ENCODE results near the gene SLC32A1.

SLC32A1 gene

DNA sequence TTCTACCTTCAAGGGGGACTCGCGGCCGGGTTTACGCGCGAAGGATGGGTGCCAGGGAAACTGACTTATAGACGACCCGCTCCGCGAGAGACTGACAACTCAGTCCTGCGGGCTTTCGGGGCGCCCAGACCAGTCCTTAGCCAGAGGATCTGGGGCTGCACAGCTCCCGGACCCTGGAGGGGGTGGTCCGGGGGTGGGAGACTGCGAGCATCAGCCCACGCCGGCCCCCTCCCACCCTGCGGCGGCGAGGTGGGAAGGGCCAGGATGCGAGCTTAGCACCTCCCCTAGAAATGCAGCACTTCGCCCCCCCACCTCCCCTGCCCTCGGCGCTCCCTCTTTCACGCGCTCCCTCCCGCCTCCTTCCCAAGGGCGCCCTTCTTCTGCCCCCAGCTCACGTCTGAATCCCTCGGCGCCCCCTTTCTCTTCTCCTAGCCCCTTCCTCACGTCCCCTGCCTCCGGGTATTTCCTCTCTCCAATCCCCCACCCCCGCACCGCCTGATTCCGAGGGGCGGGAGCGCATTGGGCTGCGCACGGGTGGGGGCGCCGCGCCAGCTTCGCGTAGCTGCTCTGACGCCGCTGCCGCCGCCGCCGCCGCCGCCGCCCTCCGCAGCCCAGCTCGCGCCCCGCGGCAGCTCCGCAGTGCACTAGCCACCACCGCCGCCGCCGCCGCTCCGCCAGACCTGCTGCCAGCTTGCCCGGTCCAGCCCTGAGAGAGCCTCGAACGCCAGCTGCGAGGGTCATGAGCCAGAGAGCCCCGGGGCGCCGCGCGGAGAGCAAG, at the start of gene SLC32A1:
SLC32A1 (plus strand) TSS at position 639 of the 778 bp plus-strand sequence. CDS start 239 bp downstream, outside the sequence.
- peak in 1 of 2 experiments; percentile 68 for DNase-seq

DNA sequence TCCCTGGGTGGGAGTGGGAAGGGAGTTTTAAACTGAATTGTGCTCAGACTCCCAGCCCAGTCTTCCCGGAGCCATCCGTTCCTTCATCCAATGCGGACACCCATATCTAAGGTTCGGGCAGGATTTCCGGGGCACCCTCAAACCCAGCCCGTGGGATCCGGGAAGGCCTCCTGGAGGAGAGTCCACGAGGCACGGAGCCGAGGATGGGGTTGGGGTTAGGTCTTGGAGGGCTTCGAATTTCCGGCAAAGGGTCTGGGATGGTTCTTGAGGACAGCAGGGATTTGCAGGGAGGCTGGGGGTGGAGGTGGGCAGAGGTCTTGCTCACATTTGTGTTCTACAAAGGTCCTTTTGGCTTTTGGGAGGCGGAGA, 49.5 kb upstream of the SLC32A1 start:
- DNase-seq, result no peak

DNA sequence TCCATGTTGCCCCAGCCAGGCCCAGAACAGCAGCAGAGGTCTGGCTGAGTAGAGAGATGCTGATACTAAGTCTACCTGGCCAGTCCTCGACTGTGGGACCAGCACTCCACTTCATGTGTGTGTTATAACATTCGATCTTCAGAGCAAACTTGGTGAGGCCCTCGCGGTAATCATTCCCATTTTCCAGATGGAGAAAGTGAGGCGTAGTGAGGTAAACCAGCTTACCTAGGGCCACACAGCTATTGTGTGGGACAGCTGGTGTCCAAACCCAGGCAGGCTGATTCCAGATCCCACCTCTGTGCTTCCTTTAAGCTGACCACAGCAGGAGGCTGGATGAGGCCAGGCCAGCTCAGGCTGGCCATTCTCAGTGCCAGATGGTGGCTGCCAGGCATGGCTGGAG, 47.7 kb upstream of the SLC32A1 start:
- DNase-seq, result no peak

DNA sequence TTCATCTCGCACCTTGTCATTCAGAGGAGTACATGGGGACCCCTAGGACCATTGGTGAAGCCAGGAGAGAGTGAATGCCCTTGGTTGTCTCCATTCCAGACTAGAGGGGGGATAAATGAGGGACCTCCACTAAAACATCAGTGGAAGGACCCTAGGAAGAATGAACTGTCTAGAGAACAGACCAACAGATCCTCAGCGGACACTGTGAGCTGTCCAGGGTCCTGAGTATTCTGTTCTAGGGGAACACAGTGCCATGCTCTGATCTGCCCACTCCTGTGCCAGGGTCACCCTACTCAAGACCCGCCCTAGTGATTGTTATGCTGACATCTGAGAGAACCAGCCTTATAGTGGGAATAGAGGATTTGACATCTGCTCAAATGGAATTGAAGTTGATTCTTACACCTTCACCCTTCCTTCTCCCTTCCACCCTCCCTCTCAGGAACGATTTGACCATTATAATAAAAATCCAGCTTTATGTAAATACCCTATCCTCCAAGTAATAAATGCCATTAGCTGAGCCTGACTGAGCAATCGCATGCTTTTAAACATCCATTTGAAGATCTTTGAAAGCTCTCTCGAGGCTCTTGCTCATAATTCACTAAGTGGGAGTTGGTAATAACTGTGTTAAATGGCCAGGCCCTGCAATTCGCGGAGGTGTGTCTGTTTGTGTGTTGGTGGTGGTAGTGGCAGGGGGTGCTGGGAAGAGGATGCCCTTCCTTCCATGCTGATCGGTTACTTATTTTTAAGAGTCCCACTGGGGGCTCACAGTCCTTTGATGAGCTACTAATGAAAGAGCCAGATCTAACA, 43.6 kb upstream of the SLC32A1 start:
- DNase-seq, result no peak

- DNase-seq, result no peak
These were observed 39.0 kb upstream of the SLC32A1 start for GRCh38 chr20:38685271-38685670.

DNA sequence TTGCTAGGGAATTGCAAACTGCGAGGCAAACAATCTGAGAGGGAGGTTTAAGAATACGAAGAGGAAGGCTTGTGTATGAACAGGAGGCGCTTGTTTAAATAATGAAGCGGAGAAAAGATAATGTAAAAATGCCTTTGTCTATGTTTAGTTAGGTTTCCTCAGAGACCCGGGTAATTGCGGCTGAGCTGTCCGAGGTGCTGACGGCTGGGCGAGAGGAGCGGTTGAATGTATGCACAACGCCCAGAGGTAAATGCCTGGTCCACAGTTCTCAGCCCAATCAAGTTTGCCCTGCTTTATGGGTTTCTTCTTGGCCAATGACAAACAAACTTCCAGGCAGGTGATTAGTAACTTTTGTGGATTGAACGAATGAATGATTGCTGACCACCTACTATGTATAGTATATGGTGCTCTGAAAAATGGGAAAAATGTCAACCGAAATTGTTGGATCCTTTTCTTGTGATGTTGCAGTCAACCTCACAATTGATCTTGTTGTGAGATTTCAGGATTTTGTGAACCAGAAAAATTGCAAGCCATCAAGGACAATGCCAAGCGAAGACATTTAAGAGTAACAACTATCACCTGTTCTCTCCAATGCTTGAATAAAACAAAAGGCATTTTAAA, 38.3 kb upstream of the SLC32A1 start:
- DNase-seq, result no peak

DNA sequence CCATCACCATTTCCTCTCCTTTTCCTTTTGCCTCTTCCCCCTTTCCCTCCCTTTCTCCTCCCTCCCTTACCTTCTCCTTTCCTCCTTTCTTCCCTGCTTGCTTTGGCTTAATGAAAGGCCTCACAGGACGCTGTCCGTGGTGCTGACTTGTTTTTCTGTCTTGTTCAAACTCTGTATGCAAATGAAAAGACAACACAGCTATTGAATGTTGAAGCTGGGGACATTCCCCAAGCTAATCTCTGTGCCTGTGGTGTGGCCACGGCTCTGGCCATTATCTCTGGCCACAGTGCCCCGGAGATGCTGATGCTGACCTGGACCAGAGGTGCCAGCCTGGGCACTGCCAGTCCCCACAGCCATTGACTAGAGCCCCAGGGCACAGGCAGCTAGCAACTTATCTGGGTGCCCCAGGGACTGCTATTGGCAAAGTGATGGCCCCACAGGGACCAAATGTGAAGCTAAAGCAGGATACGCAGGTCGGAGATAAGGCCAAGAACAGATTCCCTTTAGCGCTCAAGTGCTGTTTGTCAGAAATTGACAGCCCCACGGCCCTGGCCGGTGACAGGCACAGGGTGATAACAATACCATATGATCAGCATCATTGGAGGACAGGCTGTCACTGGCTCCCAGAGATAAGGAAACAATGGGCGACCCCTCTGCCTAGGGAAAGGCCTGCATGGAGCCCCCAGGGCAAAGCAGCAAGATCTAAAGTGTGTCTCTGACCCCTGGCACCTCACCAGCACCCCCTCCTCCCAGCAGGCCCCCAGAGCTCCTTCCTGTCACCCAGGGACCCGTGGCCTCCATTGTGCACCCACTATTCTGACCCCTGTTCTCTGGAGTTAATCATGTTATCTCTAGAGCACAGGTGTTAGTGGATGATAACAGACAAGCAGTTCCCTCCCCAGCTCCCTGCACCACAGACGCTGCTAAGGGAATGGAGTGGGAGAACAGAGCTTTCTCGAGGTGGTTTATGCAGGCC, 31.6 kb upstream of the SLC32A1 start:
- peak; percentile 8 to 59 for DNase-seq

GRCh38 chr20:38697306-38697705, 27.0 kb upstream of the SLC32A1 start:
- DNase-seq, result no peak

- no peak for DNase-seq
These were observed 25.7 kb upstream of the SLC32A1 start for GRCh38 chr20:38698541-38698940.

- DNase-seq, result no peak
These were observed 24.1 kb upstream of the SLC32A1 start for GRCh38 chr20:38700141-38700540.

- DNase-seq, result no peak
These were observed 23.4 kb upstream of the SLC32A1 start for GRCh38 chr20:38700926-38701325.

DNA sequence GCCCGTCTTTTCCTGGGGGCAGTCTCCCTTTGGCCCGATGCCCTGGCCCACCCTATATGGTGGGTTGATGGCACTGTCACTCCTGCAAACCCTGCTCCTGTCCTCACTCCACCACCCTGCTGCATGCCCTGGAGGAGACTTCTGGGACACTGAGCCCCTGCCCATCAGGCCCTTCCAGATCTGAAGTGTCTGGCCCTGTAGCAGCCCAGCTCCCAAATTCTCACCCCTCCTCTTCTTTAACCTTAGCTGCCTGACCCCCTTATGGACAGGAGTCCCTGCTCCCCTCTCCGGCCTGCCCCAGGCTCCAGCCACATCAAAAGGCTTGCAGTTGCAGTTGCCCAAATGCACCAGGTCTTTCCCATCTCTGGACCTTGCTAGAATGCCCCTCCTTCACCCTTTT, 20.8 kb upstream of the SLC32A1 start:
- no peak for DNase-seq

DNA sequence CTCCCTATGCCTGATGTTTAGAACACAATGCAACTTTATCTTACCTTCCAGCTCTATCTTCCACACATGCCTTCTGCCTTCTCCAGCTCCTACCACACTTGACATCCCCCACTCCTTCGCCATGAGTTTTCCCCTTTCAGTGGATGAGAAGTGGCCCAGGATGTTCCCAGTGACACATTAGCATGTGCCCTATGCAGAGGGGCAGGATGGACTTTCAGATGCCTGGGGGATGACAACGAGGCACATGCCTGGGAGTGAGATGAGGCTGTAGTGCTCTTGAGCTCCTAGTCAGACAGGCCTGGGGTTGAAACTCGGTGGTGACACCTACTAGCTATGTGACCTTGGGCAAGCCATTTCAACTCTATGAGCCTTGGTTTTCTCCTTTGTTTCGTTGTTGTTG, 20.1 kb upstream of the SLC32A1 start:
- DNase-seq, result no peak

DNA sequence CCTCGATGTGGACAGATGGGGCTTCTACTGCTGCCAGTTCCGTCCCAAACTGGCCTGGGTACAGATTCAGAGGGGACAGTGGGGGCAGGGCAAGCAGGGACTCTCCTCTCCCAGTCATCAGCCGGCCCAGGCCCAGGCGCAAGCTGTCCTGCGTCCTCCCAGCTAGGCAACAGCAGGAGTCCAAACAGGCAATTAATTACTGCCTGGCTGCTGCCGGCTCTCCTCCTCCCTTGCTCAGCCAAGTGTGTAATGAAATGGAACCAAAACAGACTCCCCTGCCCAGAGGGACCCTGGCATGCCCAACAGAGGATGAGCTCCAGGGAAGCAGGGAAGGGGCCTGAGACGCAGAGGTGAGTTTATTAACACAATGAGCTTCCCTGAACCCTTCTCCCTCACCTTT, 17.8 kb upstream of the SLC32A1 start:
- DNase-seq, result peak; percentile 13 to 73

GRCh38 chr20:38714308-38714707, 10.0 kb upstream of the SLC32A1 start:
- DNase-seq, result no peak

DNA sequence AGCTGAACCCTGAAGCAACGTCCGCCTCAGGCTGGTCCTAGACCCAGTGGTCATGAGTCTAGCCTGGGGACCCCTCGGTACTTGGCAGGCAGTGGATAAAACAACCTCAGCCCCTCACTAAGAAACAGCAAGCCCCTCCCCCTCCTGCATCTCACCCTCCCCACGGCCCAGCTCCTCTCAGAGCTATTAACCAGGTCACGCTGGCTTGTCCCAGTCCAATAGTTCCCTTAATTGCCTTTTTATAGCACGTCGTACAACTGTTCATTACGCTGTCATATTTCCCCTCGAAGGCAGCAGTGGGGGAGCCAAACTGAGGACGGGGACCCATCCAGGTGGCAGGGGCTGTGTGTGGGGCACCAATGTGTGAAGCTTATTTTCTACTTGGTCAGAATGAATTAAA, 8.6 kb upstream of the SLC32A1 start:
- no peak for DNase-seq

GRCh38 chr20:38722683-38723016, 1.6 kb upstream of the SLC32A1 start:
- no peak for DNase-seq

GRCh38 chr20:38723017-38723847, 1.1 kb upstream of the SLC32A1 start:
- DNase-seq, result peak in 1 of 2 experiments; percentile 46

- peak in 1 of 2 experiments; percentile 39 for DNase-seq
These were observed 401 bp downstream of the SLC32A1 start for GRCh38 chr20:38724626-38725147.

GRCh38 chr20:38725148-38725901, 1.0 kb downstream of the SLC32A1 start:
- DNase-seq, result peak in 1 of 2 experiments; percentile 59
